ENCODE measurements around the gene DCAF6. TPM values are rescaled to one million over a fixed set of nuclear protein-coding genes. Genes with fewer than 3 reads are reported as not detected.

The DCAF6 gene
- total RNA-seq, 1 experiment from 2014 or later = 84.6 TPM

- no peaks in the 10 kb centered on the region for H3K27me3 ChIP-seq (ENCODE audit: low read length)
These were observed 162.9 kb downstream of the DCAF6 start for GRCh38 chr1:168099337-168099801.

GRCh38 chr1:168100315-168101002 is 164.0 kb downstream of the DCAF6 start:
- no peaks in the 10 kb centered on the region for H4K20me1 ChIP-seq (ENCODE audit: insufficient read depth, low read depth, low read length)
- H3K79me2 ChIP-seq (ENCODE audit: low read length) = no peaks in the 10 kb centered on the region
- no peaks in the 10 kb centered on the region for H3K9me3 ChIP-seq (ENCODE audit: low read length)
- H3K27me3 ChIP-seq (ENCODE audit: low read length) = no peaks in the 10 kb centered on the region
- no peak overlapping the region for H3K27ac ChIP-seq (ENCODE audit: low read length)
- no peak overlapping the region for H3K9ac ChIP-seq (ENCODE audit: low read length)
- H3K4me3 ChIP-seq (ENCODE audit: low read length) = no peak overlapping the region
- DNase-seq = no peak
- H3K9me2 ChIP-seq (replicated peaks; ENCODE audit: insufficient read depth, low read length) = no peaks in the 10 kb centered on the region
- no peaks in the 10 kb centered on the region for H3K4me1 ChIP-seq (ENCODE audit: low read length)
- H2AFZ ChIP-seq (ENCODE audit: low read length) = no peak overlapping the region
- H3K36me3 ChIP-seq (ENCODE audit: insufficient read depth, low read length) = no peaks in the 10 kb centered on the region
- H3K4me2 ChIP-seq (ENCODE audit: low read depth, low read length, poor library complexity, severe bottlenecking) = no peak overlapping the region

More at GRCh38 chr1:168099337-168099801, 162.9 kb downstream of the DCAF6 start:
- H3K9me2 ChIP-seq (replicated peaks; ENCODE audit: insufficient read depth, low read length) = no peaks in the 10 kb centered on the region
- no peak overlapping the region for H2AFZ ChIP-seq (ENCODE audit: low read length)
- no peak overlapping the region for H3K4me3 ChIP-seq (ENCODE audit: low read length)
- no peak for DNase-seq
- no peaks in the 10 kb centered on the region for H4K20me1 ChIP-seq (ENCODE audit: insufficient read depth, low read depth, low read length)
- no peaks in the 10 kb centered on the region for H3K79me2 ChIP-seq (ENCODE audit: low read length)
- no peak overlapping the region for H3K4me2 ChIP-seq (ENCODE audit: low read depth, low read length, poor library complexity, severe bottlenecking)
- H3K27ac ChIP-seq (ENCODE audit: low read length) = no peak overlapping the region
- H3K4me1 ChIP-seq (ENCODE audit: low read length) = no peaks in the 10 kb centered on the region
- H3K9ac ChIP-seq (ENCODE audit: low read length) = no peak overlapping the region
- no peaks in the 10 kb centered on the region for H3K36me3 ChIP-seq (ENCODE audit: insufficient read depth, low read length)
- no peaks in the 10 kb centered on the region for H3K9me3 ChIP-seq (ENCODE audit: low read length)

GRCh38 chr1:168101336-168101735 is 164.9 kb downstream of the DCAF6 start:
- H3K4me3 ChIP-seq (ENCODE audit: low read length) = no peak overlapping the region
- no peaks in the 10 kb centered on the region for H4K20me1 ChIP-seq (ENCODE audit: insufficient read depth, low read depth, low read length)
- no peak overlapping the region for H3K9ac ChIP-seq (ENCODE audit: low read length)

GRCh38 chr1:168102487-168102886 is 166.0 kb downstream of the DCAF6 start:
- no peaks in the 10 kb centered on the region for H4K20me1 ChIP-seq (ENCODE audit: insufficient read depth, low read depth, low read length)
- no peaks in the 10 kb centered on the region for H3K9me2 ChIP-seq (replicated peaks; ENCODE audit: insufficient read depth, low read length)
- no peak overlapping the region for H3K4me3 ChIP-seq (ENCODE audit: low read length)
- H3K27me3 ChIP-seq (ENCODE audit: low read length) = no peaks in the 10 kb centered on the region
- H3K9me3 ChIP-seq (ENCODE audit: low read length) = no peaks in the 10 kb centered on the region
- no peak for DNase-seq
- H3K27ac ChIP-seq (ENCODE audit: low read length) = no peak overlapping the region
- no peaks in the 10 kb centered on the region for H3K79me2 ChIP-seq (ENCODE audit: low read length)
- H3K4me1 ChIP-seq (ENCODE audit: low read length) = no peaks in the 10 kb centered on the region
- H3K36me3 ChIP-seq (ENCODE audit: insufficient read depth, low read length) = no peaks in the 10 kb centered on the region
- no peak overlapping the region for H2AFZ ChIP-seq (ENCODE audit: low read length)
- no peak overlapping the region for H3K9ac ChIP-seq (ENCODE audit: low read length)
- H3K4me2 ChIP-seq (ENCODE audit: low read depth, low read length, poor library complexity, severe bottlenecking) = no peak overlapping the region

More at GRCh38 chr1:168101336-168101735, 164.9 kb downstream of the DCAF6 start:
- DNase-seq = no peak
- H3K27ac ChIP-seq (ENCODE audit: low read length) = no peak overlapping the region
- no peak overlapping the region for H2AFZ ChIP-seq (ENCODE audit: low read length)
- no peaks in the 10 kb centered on the region for H3K27me3 ChIP-seq (ENCODE audit: low read length)
- H3K4me1 ChIP-seq (ENCODE audit: low read length) = no peaks in the 10 kb centered on the region
- no peaks in the 10 kb centered on the region for H3K9me2 ChIP-seq (replicated peaks; ENCODE audit: insufficient read depth, low read length)
- H3K79me2 ChIP-seq (ENCODE audit: low read length) = no peaks in the 10 kb centered on the region
- H3K9me3 ChIP-seq (ENCODE audit: low read length) = no peaks in the 10 kb centered on the region
- H3K36me3 ChIP-seq (ENCODE audit: insufficient read depth, low read length) = no peaks in the 10 kb centered on the region
- no peak overlapping the region for H3K4me2 ChIP-seq (ENCODE audit: low read depth, low read length, poor library complexity, severe bottlenecking)

GRCh38 chr1:168104535-168104934 is 168.1 kb downstream of the DCAF6 start:
- no peak overlapping the region for H3K9ac ChIP-seq (ENCODE audit: low read length)
- no peaks in the 10 kb centered on the region for H3K79me2 ChIP-seq (ENCODE audit: low read length)
- H3K4me2 ChIP-seq (ENCODE audit: low read depth, low read length, poor library complexity, severe bottlenecking) = no peak overlapping the region
- H2AFZ ChIP-seq (ENCODE audit: low read length) = no peak overlapping the region
- no peaks in the 10 kb centered on the region for H3K4me1 ChIP-seq (ENCODE audit: low read length)
- no peaks in the 10 kb centered on the region for H3K36me3 ChIP-seq (ENCODE audit: insufficient read depth, low read length)
- no peaks in the 10 kb centered on the region for H4K20me1 ChIP-seq (ENCODE audit: insufficient read depth, low read depth, low read length)
- no peaks in the 10 kb centered on the region for H3K27me3 ChIP-seq (ENCODE audit: low read length)
- H3K9me2 ChIP-seq (replicated peaks; ENCODE audit: insufficient read depth, low read length) = no peaks in the 10 kb centered on the region
- no peak for DNase-seq
- H3K27ac ChIP-seq (ENCODE audit: low read length) = no peak overlapping the region
- H3K9me3 ChIP-seq (ENCODE audit: low read length) = no peaks in the 10 kb centered on the region
- no peak overlapping the region for H3K4me3 ChIP-seq (ENCODE audit: low read length)

- no peak overlapping the region for H2AFZ ChIP-seq (ENCODE audit: low read length)
- no peaks in the 10 kb centered on the region for H3K27me3 ChIP-seq (ENCODE audit: low read length)
- H3K4me1 ChIP-seq (ENCODE audit: low read length) = no peaks in the 10 kb centered on the region
- no peaks in the 10 kb centered on the region for H4K20me1 ChIP-seq (ENCODE audit: insufficient read depth, low read depth, low read length)
- H3K4me3 ChIP-seq (ENCODE audit: low read length) = no peak overlapping the region
- H3K9ac ChIP-seq (ENCODE audit: low read length) = no peak overlapping the region
- no peaks in the 10 kb centered on the region for H3K9me2 ChIP-seq (replicated peaks; ENCODE audit: insufficient read depth, low read length)
- no peak for DNase-seq
- no peaks in the 10 kb centered on the region for H3K79me2 ChIP-seq (ENCODE audit: low read length)
- no peaks in the 10 kb centered on the region for H3K9me3 ChIP-seq (ENCODE audit: low read length)
- no peak overlapping the region for H3K27ac ChIP-seq (ENCODE audit: low read length)
- H3K36me3 ChIP-seq (ENCODE audit: insufficient read depth, low read length) = no peaks in the 10 kb centered on the region
- no peak overlapping the region for H3K4me2 ChIP-seq (ENCODE audit: low read depth, low read length, poor library complexity, severe bottlenecking)
These were observed 169.4 kb downstream of the DCAF6 start for GRCh38 chr1:168105846-168106245.

GRCh38 chr1:168106274-168106673 is 169.8 kb downstream of the DCAF6 start:
- H3K9ac ChIP-seq (ENCODE audit: low read length) = no peak overlapping the region
- H3K4me1 ChIP-seq (ENCODE audit: low read length) = no peaks in the 10 kb centered on the region
- H3K4me2 ChIP-seq (ENCODE audit: low read depth, low read length, poor library complexity, severe bottlenecking) = no peak overlapping the region
- no peaks in the 10 kb centered on the region for H3K9me2 ChIP-seq (replicated peaks; ENCODE audit: insufficient read depth, low read length)
- no peaks in the 10 kb centered on the region for H3K9me3 ChIP-seq (ENCODE audit: low read length)
- no peaks in the 10 kb centered on the region for H4K20me1 ChIP-seq (ENCODE audit: insufficient read depth, low read depth, low read length)
- DNase-seq = no peak
- no peak overlapping the region for H2AFZ ChIP-seq (ENCODE audit: low read length)
- no peaks in the 10 kb centered on the region for H3K36me3 ChIP-seq (ENCODE audit: insufficient read depth, low read length)
- no peak overlapping the region for H3K27ac ChIP-seq (ENCODE audit: low read length)
- H3K79me2 ChIP-seq (ENCODE audit: low read length) = no peaks in the 10 kb centered on the region
- H3K27me3 ChIP-seq (ENCODE audit: low read length) = no peaks in the 10 kb centered on the region
- no peak overlapping the region for H3K4me3 ChIP-seq (ENCODE audit: low read length)

- no peak overlapping the region for H3K4me2 ChIP-seq (ENCODE audit: low read depth, low read length, poor library complexity, severe bottlenecking)
These were observed 174.5 kb downstream of the DCAF6 start for GRCh38 chr1:168110896-168111545.

More at GRCh38 chr1:168110896-168111545, 174.5 kb downstream of the DCAF6 start:
- no peaks in the 10 kb centered on the region for H3K27me3 ChIP-seq (ENCODE audit: low read length)
- H3K9ac ChIP-seq (ENCODE audit: low read length) = no peak overlapping the region
- H3K4me1 ChIP-seq (ENCODE audit: low read length) = no peaks in the 10 kb centered on the region
- no peak for DNase-seq
- no peak overlapping the region for H3K4me3 ChIP-seq (ENCODE audit: low read length)
- no peaks in the 10 kb centered on the region for H3K36me3 ChIP-seq (ENCODE audit: insufficient read depth, low read length)
- H3K79me2 ChIP-seq (ENCODE audit: low read length) = no peaks in the 10 kb centered on the region
- H2AFZ ChIP-seq (ENCODE audit: low read length) = no peak overlapping the region
- H3K27ac ChIP-seq (ENCODE audit: low read length) = no peak overlapping the region
- no peaks in the 10 kb centered on the region for H3K9me3 ChIP-seq (ENCODE audit: low read length)
- H4K20me1 ChIP-seq (ENCODE audit: insufficient read depth, low read depth, low read length) = no peaks in the 10 kb centered on the region
- no peaks in the 10 kb centered on the region for H3K9me2 ChIP-seq (replicated peaks; ENCODE audit: insufficient read depth, low read length)
